GM12873 (cell line): ENCODE data around the gene EIF4H.

Experiments used
- TF ChIP-seq, protein P1 (sequence below): IDR thresholded peaks from 2 replicates; pipeline ENCODE4 v1.5.1; 2012; ENCODE audit warnings: low read depth, mild to moderate bottlenecking, moderate library complexity, low read length, control low read depth; ENCODE audit not compliant: insufficient read depth; ENCODE audit errors: missing control alignments

Gene EIF4H

GRCh38 chr7:74155810-74156395, 18.3 kb upstream of the EIF4H start:
- TF ChIP-seq, protein P1, sequence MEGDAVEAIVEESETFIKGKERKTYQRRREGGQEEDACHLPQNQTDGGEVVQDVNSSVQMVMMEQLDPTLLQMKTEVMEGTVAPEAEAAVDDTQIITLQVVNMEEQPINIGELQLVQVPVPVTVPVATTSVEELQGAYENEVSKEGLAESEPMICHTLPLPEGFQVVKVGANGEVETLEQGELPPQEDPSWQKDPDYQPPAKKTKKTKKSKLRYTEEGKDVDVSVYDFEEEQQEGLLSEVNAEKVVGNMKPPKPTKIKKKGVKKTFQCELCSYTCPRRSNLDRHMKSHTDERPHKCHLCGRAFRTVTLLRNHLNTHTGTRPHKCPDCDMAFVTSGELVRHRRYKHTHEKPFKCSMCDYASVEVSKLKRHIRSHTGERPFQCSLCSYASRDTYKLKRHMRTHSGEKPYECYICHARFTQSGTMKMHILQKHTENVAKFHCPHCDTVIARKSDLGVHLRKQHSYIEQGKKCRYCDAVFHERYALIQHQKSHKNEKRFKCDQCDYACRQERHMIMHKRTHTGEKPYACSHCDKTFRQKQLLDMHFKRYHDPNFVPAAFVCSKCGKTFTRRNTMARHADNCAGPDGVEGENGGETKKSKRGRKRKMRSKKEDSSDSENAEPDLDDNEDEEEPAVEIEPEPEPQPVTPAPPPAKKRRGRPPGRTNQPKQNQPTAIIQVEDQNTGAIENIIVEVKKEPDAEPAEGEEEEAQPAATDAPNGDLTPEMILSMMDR = no peak

DNA sequence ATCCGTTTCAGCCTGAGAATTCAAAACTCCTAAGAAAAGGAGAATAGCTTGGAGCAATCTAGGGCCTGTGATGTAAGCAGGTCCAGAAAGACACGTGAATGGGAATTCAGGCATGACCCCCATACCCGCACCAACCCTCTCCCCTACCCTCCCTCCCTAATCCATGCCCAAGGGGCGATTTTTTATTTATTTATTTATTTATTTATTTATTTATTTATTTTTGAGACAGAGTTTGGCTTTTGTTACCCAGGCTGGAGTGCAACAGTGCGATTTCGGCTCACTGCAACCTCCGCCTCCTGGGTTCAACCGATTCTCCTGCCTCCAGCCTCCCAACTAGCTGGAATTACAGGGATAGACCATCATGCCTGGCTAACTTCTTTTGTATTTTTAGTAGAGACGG, 16.6 kb upstream of the EIF4H start:
- TF ChIP-seq, protein P1 = no peak

GRCh38 chr7:74164985-74165456, 9.1 kb upstream of the EIF4H start:
- TF ChIP-seq, protein P1 = peak; percentile 10

DNA sequence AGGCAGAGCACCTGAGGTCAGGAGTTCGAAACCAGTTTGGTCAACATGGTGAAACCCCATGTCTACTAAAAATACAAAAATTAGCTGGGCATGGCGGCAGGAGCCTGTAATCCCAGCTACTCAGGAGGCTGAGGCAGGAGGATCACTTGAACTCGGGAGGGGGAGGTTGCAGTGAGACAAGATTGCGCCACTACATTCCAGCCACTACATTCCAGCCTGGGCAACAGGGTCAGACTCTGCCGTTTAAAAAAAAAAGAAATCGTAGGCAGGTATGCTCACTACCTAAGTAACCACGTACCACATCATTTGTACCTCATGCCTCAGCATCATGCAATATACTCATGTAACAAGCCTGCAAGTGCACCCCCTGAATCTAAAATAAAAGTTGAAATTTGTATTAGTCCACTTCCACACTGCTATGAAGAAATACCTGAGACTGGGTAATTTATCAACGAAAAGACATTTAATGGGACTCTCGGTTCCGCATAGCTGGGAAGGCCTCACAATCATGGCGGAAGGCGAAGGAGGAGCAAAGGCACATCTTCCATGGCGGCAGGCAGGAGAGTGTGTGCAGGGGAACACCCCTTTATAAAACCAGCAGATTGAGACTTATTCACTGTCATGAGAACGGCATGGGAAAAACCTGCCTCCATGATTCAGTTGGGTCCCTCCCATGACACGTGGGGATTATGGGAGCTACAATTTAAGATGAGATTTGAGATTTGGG, 8.1 kb upstream of the EIF4H start:
- TF ChIP-seq, protein P1 = no peak

DNA sequence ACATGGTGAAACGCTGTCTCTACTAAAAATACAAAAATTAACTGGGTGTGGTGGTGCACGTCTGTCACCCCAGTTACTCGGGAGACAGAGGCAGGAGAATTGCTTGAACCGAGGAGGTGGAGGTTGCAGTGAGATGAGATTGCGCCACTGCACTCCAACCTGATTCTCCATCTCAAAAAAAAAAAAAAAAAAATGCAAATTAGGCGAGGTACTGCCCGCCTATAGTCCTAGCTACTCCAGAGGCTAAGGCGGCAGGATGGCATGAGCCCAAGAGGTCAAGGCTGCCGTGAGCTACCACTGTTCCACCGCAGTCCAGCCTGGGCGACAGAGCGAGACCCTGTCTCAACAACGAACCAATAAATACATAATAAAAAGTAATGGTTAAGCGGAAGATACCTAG, 1.1 kb upstream of the EIF4H start:
- TF ChIP-seq, protein P1 = no peak

GRCh38 chr7:74173491-74173865, 678 bp upstream of the EIF4H start:
- TF ChIP-seq, protein P1 = no peak

- TF ChIP-seq, protein P1 = no peak
These were observed 488 bp downstream of the EIF4H start for GRCh38 chr7:74174606-74175082.
